Measurements from ENCODE around the gene SORCS2.

GRCh38 chr4:7710126-7710525, 517.8 kb downstream of the SORCS2 start:
- TF ChIP-seq ZNF274 (IDR thresholded peaks at IDR 0.05; ENCODE audit: low read depth, low read length): no peak
- no peak for TF ChIP-seq YY1 (IDR thresholded peaks at IDR 0.05; ENCODE audit: insufficient read depth, insufficient read length)
